ENCODE results near the gene RNF113B.

The RNF113B gene

GRCh38 chr13:98155475-98156109, 21.5 kb downstream of the RNF113B start:
- no peak overlapping the region for H3K27ac ChIP-seq
- H3K4me2 ChIP-seq, result no peak overlapping the region
- peaks cover 17% of the 10 kb centered on the region; the same call in 1 of the 2 replicates for H3K79me2 ChIP-seq (ENCODE audit: insufficient read depth, low read depth)
- no peak for TF ChIP-seq CTCF (conservative IDR thresholded peaks at IDR 0.05; ENCODE audit: low read depth, low read length)
- no peaks in the 10 kb centered on the region for H3K27me3 ChIP-seq (ENCODE audit: insufficient read depth, low read depth)
- H4K20me1 ChIP-seq (ENCODE audit: insufficient read depth), result no peaks in the 10 kb centered on the region
- H3K9ac ChIP-seq, result no peak overlapping the region
- peaks cover 24% of the 10 kb centered on the region for H3K4me1 ChIP-seq (ENCODE audit: low read depth, poor library complexity, severe bottlenecking)
- no peak overlapping the region for H3K4me3 ChIP-seq (IDR thresholded peaks at IDR 0.05; ENCODE audit: insufficient read depth, low read depth, low read length)
- no peak overlapping the region for H2AFZ ChIP-seq (ENCODE audit: low read depth)
- no peaks in the 10 kb centered on the region for H3K36me3 ChIP-seq (ENCODE audit: insufficient read depth)

GRCh38 chr13:98150832-98151479, 26.1 kb downstream of the RNF113B start:
- Histone ChIP-seq H3K9ac (peak overlapping the region; percentile 19; the same call in 1 of the 2 replicates), H3K79me2 (ENCODE audit: insufficient read depth, low read depth) (peaks cover 62% of the 10 kb centered on the region), H3K4me2 (peak overlapping the region; percentile 96), H2AFZ (ENCODE audit: low read depth) (no peak overlapping the region), H3K27ac (peak overlapping the region; percentile 50; the same call in 1 of the 2 replicates), H3K4me1 (ENCODE audit: low read depth, poor library complexity, severe bottlenecking) (peaks cover 59% of the 10 kb centered on the region), H4K20me1 (ENCODE audit: insufficient read depth) (no peaks in the 10 kb centered on the region), H3K27me3 (ENCODE audit: insufficient read depth, low read depth) (no peaks in the 10 kb centered on the region), H3K36me3 (ENCODE audit: insufficient read depth) (no peaks in the 10 kb centered on the region), H3K4me3 (IDR thresholded peaks at IDR 0.05; ENCODE audit: insufficient read depth, low read depth, low read length) (no peak overlapping the region)
- TF ChIP-seq CTCF (conservative IDR thresholded peaks at IDR 0.05; ENCODE audit: low read depth, low read length), result no peak

DNA sequence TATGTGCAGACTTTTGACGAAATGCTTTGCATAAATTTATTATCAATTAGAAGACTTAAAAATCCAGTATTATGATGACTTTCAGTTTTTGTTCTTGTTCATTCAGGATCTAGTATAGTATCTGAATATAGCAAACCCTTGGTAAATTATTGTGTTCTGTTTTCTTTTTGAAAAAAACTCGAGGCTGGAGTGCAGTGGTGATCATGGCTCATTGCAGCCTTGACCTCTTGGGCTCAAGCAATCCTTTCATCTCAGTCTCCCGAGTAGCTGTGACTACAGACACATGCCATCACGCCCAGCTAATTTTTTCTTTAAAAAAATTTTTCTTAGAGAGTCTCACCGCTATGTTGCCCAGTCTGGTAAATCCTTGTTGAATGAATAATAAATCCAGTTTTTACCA, 29.5 kb downstream of the RNF113B start:
- Histone ChIP-seq H3K4me3 (IDR thresholded peaks at IDR 0.05; ENCODE audit: insufficient read depth, low read depth, low read length) (no peak overlapping the region), H3K27ac (no peak overlapping the region), H3K4me1 (ENCODE audit: low read depth, poor library complexity, severe bottlenecking) (peaks cover 67% of the 10 kb centered on the region), H3K4me2 (no peak overlapping the region), H3K79me2 (ENCODE audit: insufficient read depth, low read depth) (peaks cover 78% of the 10 kb centered on the region), H3K27me3 (ENCODE audit: insufficient read depth, low read depth) (no peaks in the 10 kb centered on the region), H3K36me3 (ENCODE audit: insufficient read depth) (no peaks in the 10 kb centered on the region), H4K20me1 (ENCODE audit: insufficient read depth) (no peaks in the 10 kb centered on the region), H2AFZ (ENCODE audit: low read depth) (no peak overlapping the region), H3K9ac (no peak overlapping the region)
- no peak for TF ChIP-seq CTCF (conservative IDR thresholded peaks at IDR 0.05; ENCODE audit: low read depth, low read length)

- Histone ChIP-seq H3K79me2 (ENCODE audit: insufficient read depth, low read depth) (peaks cover 61% of the 10 kb centered on the region), H3K27me3 (ENCODE audit: insufficient read depth, low read depth) (no peaks in the 10 kb centered on the region), H3K4me1 (ENCODE audit: low read depth, poor library complexity, severe bottlenecking) (peaks cover 44% of the 10 kb centered on the region), H4K20me1 (ENCODE audit: insufficient read depth) (no peaks in the 10 kb centered on the region), H2AFZ (ENCODE audit: low read depth) (peak overlapping the region; percentile 8; the same call in 1 of the 2 replicates), H3K27ac (peak overlapping the region; percentile 63), H3K9ac (peak overlapping the region; percentile 79; the same call in 1 of the 2 replicates), H3K4me2 (peak overlapping the region; percentile 96), H3K4me3 (IDR thresholded peaks at IDR 0.05; ENCODE audit: insufficient read depth, low read depth, low read length) (no peak overlapping the region), H3K36me3 (ENCODE audit: insufficient read depth) (no peaks in the 10 kb centered on the region)
- no peak for TF ChIP-seq CTCF (conservative IDR thresholded peaks at IDR 0.05; ENCODE audit: low read depth, low read length)
Measured at GRCh38 chr13:98144801-98145350, 32.2 kb downstream of the RNF113B start.
